GM21723 (cell line): ENCODE measurements around the gene GTF2E1.
"Not testable (repeated sequence)": the region's sequence is repeated elsewhere in the genome, so short reads cannot be mapped to it uniquely, and the experiment has no call there.

ENCODE experiments used
- ATAC-seq: cut with Tn5 transposase; IDR thresholded peaks from one replicate; pipeline ENCODE4 v1.9.1; 2021; ENCODE audit warnings: mild to moderate bottlenecking, moderate library complexity; ENCODE audit not compliant: unreplicated experiment

Gene GTF2E1

DNA sequence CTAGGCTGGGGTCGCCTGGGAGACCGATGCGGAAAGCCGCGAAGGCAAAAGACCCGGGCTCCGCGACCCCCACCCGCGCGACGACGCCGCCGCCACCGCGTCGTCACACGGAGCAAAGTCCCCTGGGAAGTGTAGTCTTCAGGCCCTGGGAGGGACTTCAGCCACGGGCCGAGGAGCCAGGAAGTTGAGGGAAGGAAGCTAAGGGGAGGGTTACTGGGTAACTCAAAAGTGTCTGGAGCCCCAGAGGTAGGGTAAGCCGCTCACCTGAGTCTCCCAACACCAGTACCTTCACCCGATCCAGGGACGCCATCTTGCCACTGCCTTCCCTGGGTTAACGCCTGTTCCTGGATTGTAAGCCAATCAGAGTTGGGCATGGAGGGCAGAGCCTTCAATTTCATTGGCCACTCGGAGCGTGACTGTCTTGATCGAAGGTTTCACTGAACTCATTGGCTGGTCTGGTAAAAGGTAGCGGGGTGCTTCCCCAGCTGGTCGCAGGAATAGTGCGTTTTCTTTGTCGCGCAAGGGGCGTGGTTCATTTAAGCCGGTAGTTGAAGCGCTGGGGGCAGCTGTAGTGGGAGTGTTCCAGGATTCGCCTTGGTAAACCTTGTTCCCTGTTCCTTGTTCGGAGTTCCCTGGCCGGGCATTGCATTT is at the start of gene GTF2E1, which contains the start of gene RABL3:
Gene GTF2E1 (plus strand): TSS at position 547 of the 651 bp plus-strand sequence. CDS start 7,809 bp downstream, outside the sequence.
Gene RABL3 (minus strand): TSS at position 319 of the 651 bp plus-strand sequence. CDS start 9 bp downstream, at position 310.
- ATAC-seq, result peak; percentile 98

DNA sequence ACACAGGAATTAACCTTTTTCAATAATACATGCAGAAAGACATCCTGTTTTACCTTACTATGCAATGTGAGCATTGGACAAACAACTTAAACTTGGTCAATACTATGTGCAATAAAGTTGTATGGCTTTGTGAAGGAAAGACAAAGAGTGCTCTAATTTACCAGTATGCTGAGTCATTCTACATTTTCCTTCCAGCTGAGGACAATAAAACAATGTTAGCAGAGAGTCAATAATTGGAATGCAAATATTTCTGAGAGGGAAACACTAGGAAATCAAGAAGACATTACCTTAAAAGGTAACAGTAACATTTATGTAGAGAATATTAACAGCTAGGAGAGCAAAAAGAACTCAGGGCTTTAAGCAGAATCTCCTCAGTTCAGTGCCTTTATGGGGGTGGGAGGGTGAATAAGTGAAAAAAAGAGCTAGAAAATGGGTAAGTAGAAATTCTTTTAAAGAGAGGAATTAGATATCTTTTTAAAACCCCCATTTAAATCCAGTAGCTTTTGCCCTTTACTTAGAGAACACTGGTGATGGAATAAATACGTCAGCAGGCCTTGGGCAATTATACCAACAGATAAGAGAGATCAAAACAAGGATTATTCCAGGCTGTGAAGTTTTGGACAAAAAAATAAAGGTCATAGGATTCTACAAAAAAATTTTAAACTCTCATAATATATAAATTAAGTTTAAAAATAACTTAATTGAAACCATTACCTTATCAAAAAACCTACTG is 48.9 kb upstream of the GTF2E1 start:
- ATAC-seq, result no peak

DNA sequence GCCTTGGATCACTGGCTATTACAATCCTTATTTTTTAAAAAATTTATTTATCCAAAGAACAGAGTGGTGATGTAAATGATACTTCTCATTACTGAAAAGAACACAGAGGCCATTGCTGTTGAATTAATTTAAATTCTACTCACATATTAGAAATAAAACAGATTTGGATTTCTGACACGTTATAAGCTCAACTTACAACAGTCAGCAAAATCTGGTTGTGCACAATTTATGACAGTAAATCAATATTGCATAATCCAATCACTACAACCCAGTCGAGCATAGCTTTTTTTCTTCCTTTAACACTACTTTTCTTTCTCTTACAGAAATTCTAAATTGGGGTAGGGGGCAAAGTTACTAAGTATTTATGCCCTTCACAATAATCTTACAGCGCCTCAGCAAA is 43.2 kb upstream of the GTF2E1 start:
- no peak for ATAC-seq

DNA sequence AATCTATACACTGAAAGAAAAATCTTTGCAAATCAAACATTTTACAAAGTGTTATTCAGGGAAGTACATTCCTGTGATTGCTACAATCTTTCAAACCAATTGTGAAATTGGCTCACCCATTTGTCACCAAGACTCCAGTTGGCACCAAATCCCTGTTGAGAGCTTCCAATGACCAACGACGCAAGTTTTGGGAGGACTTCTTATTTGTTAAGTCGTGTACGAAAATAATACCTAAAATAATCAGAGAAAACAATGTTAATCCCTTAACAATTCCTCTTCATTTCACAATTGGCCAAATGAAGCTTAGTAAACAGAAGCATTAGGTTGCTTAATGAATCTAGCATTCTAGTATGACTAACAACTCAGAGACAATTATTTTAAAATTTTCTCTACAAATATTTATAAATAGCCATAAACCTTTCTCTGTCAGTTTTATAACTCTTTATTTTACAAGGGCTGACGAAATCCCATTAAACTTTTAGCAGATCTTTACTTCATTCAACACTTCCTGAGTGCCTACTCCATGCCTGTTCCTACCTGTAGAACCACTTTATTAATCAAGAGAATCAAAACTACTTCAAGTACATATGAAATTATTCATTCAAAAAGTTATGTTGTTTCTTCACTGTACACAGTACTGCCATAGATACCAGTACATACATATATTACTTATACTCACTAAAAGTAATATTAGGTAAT is 36.5 kb upstream of the GTF2E1 start:
- ATAC-seq, result no peak

DNA sequence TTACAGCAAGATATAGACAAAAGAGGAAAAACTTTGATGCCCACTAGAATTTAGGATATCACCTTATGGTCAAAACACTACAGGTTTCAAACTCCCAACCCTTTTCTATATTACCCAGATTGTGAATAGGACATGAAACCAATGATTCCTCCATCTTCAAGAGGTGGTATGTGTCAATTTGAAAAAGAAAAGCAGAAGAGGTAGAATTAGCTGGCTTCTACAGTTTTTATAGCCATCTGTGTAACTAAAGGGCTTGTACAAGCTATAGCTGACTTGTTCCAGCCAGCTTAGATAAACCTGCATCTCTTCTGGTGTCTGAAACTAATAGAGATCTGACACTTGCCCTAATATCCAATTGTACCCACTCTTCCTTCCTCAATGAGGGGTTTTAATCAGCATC is 35.6 kb upstream of the GTF2E1 start:
- no peak for ATAC-seq

DNA sequence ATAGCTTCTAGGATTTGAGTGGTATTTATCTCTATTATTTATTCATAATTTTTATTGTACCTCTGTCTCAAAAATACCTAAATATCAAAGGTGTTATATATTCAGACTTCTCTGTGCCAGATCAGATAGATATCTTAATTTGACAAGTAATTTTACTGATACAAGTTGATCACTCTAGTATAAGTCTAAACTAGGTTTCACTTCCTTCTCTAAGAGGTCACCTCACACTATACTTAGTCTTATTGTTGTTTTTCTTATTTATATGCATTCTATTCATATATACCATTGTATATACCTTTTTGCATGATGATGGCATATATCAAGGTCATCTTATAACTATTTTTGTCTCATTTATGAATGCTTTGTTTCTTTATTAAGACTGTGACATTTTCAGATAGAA is 34.1 kb upstream of the GTF2E1 start:
- peak; percentile 69 for ATAC-seq

DNA sequence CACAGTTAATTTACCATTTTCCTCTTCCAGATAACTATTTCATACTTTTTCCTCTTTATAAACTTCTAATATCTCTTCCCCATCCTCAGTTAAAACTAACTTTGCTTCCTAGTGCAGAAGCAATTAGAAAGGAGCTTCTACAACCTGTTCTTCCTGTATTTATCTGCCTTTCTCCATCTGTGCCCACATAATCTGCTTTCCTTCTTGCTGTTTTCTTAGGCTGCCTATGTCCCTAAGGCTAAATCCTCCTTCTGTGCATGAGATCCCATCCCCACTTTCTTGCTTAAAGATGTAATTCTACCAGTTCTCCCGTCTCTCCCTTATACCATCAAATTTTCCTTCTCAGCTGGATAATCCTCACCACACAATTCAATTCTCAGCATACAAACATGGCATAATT is 32.2 kb upstream of the GTF2E1 start:
- ATAC-seq, result no peak

DNA sequence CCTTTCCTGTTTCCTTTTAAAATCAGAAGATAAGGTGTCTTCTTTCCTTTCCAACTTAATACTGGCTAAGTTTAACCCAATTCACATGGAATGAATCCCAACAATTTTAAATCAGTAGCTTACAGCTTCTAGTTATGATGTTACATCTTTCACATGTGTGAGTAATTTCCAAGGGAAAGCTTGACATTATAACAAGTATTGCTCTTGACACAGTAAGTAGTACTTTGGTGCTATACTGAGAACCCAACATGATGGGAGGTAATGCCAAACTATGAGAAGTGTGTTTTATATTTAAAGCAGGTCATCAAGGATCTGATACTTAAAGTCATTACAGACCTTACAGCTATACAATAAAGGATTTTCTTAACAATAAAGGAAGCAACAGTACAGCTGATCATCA is 29.3 kb upstream of the GTF2E1 start:
- ATAC-seq, result no peak

DNA sequence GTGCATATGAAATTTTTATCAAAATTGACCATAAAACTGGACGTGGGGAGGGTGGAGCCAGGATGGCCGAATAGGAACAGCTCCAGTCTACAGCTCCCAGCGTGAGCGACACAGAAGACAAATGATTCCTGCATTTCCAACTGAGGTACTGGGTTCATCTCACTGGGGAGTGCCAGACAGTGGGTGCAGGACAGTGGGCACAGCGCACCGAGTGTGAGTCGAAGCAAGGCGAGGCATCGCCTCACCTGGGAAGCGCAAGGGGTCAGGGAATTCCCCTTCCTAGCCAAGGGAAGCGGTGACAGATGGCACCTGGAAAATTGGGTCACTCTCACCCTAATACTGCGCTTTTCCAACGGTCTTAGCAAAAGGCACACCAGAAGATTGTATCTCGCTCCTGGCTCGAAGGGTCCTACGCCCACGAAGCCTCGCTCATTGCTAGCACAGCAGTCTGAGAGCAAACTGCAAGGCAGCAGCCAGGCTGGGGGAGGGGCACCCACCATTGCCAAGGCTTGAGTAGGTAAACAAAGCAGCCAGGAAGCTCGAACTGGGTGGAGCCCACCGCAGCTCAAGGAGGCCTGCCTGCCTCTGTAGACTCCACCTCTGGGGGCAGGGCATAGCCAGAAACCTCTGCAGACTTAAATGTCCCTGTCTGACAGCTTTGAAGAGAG is 23.2 kb upstream of the GTF2E1 start:
- not testable (repeated sequence) for ATAC-seq

DNA sequence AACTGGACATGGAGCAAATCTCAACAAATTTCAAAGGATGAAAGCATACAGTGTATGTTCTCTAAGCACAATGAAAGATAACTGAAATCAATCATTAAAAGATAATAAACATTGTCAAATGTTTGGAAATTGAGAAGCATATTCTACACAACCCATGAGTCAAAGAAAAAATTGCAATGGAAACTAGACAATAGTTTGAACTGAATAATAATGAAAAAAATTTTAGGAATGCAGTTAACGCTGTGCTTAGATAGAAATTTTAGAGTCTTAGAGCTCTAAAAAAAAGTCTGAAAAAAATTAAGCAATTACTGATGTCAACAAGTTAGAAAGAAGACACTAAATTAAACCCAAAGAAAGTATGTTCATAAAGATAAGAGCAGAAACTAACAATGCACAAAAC is 15.8 kb upstream of the GTF2E1 start:
- ATAC-seq, result no peak

DNA sequence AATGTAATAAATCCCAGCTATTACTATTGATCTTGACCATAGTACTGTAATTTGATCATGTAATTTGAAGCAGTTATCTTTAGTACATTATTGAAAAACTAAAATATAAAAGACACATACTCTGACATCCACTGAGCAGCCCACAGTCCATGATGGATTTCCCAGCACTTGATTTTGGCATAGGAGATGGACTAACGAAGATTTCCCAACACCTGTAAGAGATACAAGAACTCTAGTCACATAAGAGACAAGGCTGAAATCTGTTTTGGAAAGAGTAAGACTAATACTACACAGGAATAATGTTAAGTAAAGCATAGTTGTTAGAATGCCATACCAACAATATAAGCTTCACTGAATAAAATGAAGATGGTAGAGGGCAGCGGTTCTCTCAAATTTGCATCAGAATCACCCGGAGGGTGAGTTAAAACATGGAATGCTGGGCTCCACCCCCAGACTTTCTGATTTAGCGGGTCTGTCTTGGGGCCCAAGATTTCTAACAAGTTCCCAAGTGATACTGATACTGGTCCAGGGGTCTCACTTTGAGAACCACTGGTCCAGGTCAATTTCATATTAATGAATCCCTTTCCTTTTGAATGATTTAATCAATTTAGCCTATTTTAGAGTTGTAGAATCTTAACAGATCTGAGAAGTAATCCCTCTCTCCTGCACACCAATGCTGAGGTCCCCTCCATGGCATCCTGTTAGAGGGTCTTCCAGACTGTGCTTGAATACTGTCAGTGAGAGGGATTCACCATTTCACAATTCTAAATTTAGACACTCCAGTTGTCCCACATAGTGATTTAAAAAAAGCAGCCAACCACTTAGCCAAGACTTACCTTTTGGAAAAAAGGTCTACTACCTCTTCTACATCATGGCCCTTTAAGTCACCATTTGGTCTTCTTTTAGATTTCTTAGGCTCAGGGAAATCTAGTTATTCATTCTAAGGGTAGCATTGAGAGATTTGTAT is 11.7 kb upstream of the GTF2E1 start:
- no peak for ATAC-seq

DNA sequence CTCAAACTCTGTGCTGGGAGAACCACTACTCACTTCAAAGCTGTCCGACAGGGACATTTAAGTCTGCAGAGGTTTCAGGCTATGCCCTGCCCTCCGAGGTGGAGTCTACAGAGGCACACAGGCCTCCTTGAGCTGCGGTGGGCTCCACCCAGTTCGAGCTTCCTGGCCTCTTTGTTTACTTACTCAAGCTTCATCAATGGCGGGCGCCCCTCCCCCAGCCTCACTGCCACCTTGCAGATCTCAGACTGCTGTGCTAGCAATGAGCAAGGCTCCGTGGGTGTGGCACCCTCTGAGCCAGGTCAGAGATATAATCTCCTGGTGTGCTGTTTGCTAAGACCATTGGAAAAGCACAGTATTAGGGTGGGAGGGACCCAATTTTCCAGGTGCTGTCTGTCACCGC is 4.5 kb upstream of the GTF2E1 start:
- ATAC-seq, result not testable (repeated sequence)

DNA sequence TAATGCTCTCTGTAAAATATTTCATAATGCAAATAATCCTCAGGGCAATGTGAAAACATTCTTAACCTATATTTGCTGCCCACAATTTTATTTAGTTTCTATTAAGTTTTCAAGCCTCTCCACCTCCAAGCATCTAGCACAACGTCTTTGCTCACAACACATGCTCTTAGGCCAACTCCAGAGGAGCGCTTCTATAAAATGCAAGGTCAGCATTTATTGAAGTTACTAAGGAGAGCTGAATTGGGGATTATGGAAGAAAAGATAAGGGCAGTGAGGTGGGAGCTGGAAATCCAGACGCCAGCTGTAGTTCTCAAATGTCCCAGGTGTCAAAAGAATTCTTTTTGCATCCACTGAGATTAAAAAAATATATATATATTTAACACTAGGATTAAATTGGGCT is 1.2 kb upstream of the GTF2E1 start:
- ATAC-seq, result no peak

DNA sequence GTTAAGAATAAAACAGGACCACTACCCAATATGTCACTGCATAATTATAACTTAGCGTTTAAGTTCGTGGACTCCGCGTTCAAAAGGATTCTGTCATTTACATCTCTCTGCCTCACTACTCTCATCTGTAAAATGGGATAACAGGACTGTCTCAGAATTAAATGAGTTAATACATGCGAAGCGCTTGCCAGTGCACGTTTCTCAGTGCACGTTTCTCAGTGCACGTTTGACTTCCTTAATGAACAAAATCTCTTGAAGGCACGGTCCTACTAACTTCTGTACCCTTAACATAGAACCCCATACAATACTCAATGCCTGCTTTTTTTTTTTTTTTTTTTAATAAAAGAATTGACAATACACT is 727 bp upstream of the GTF2E1 start:
- ATAC-seq, result no peak

DNA sequence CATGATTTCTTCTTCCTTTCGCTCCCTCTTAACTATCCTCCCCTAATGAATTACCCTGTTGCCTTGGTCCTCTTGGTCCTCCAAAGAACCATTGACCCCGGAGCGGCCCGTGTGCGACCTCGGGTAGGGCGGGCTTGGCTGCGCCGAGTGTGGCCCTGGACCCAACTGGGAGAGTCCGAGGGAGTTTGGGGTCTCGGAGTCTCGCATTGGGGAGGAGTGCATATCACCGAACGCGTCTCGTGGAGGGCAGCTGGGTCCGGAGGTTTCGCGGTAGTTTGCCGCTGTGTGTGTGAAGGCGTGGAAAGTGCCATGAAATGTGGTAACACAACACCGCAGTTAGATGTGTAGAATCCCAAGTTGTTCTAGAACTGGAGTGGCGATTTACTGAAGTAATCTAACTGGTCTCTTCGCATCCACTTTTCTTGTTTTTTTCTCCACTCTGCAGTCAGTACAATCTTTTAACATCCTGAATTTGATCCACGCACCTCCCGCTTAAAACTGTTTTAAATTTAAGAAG is 363 bp downstream of the GTF2E1 start:
- ATAC-seq, result peak; percentile 30

DNA sequence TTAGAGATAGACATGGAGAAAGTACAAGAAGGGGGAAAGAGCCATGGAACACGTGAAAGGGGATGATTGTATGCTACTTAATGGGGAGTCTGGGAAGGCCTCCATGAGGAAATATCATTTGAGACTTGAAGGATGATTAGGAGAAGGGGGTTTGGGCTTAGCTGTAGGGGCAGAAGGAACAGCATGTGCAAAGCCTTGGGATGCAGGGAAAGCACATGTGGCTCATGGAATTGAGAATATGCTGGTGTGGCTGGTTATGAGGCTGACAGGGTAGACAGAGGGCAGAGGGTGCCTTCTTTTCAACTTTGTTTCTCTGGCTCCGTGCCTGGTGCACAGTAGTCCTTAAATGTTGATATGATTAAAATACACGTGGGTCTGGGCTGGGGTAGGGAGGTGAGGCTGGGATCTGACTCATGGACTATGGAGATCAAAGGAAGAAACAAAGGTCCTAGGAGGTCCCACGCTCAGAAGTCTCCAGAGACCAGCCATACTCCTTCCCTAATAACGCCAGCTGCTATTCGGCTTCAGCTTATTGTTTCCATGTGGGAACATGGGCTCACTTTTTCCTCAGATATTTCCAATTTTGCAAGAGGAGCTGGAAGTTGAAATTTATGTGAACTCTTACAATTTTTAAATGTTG is 1.1 kb downstream of the GTF2E1 start:
- ATAC-seq, result no peak

DNA sequence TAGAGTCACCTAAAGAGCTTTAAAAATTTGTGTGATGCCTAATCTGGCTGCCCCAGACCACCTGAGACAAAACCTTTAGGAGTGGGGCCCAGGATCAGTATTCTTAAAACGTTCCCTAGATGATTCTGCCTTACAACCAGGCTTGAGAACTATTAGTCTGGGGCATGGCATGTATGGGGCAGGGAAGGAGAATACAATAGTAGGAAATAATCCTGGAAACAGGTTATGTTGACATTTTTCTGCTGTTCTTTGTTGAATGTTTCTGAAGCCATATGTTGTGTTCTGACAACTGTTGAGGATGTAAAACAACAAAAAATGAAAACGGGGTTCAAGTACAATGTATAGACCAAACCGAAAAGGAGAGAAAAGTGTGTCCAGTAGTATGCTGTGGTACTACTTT is 2.9 kb downstream of the GTF2E1 start:
- ATAC-seq, result no peak

DNA sequence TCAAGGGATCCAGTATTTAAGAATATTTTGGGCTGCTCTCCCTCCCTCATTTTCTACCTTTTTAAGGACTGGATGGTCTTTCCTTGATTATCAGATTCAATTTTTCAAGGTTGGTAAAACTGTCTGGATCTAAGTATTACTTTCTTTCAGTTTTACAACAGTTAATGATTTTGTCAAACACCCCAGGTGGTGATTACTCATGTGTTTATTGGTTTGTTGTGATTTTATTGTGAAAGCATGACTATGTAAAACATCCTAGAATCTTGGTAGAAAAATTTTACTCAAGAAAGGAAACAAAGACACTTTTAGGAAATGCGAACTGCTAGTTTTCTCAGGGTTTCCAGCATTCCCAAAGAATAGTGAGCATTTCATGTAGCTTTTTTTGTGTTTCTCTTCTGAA is 7.3 kb downstream of the GTF2E1 start:
- no peak for ATAC-seq

DNA sequence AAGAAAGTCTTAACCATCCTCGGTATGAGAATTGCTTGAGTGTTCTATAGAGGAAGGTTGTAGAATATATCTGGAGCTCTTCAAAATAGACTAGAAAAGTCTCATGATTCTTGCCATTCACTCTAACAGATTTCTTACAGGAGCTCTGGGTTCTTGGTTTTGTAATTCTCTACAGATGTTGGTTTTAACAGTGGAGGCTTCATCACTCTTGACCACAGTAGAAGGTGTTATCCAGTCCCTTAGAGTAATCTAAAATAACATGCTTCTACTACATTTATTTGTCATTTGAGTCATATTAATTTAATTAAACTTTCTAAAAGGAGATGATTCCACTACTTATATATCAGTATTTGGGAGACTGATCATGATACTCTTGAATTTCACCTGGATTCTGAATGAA is 9.7 kb downstream of the GTF2E1 start:
- ATAC-seq, result no peak

DNA sequence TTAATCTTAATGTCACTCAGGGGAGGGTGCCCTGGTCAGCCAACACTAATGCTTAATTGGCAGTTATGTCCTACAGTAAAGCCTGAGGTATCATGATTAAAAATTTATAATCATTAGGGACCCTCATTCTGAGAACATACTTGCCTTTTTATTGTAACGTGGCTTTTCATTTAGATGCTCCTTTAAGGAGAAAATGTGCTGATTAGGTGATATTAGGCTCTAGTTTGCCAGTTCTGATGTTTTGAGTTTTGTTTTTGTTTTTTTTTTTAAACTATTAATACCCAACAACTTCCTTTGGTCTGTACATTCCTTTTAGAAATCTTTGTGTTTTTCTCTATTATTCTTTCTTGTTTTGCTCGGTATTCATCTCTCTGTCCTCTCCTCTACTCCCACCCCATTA is 10.3 kb downstream of the GTF2E1 start:
- no peak for ATAC-seq
